Right cardiac atrium (tissue), 5 donors: ENCODE measurements around the gene DOCK4. TPM values are rescaled to one million over a fixed set of nuclear protein-coding genes. Genes with fewer than 3 reads are reported as not detected.

Experiments
- ATAC-seq, 2 donors: fragments of 200-7000 bp; cut with Tn5 transposase; one replicate each; pipeline versions ENCODE4 v1.8.0 to v1.9.1; 2020; ENCODE audit warnings: moderate library complexity in 2 of 2, mild to moderate bottlenecking in 1 of 2
- DNase-seq, 3 donors: peaks; one replicate each; pipeline ENCODE4 v3.0.0-alpha.2; 2020
- H3K27ac ChIP-seq: one replicate; pipeline ENCODE4 v1.5.1; 2013; ENCODE audit warnings: mild to moderate bottlenecking, low read length, control low read depth, moderate library complexity
- H3K27me3 ChIP-seq: one replicate; pipeline ENCODE4 v1.6.1; 2013; ENCODE audit not compliant: control insufficient read depth, insufficient read depth
- H3K4me1 ChIP-seq: one replicate; pipeline ENCODE4 v1.6.1; 2013; ENCODE audit warnings: low read length; ENCODE audit not compliant: control insufficient read depth, insufficient read depth
- H3K4me3 ChIP-seq: one replicate; pipeline ENCODE4 v1.5.1; 2013; ENCODE audit warnings: low read length, control low read depth
- H3K9me3 ChIP-seq: one replicate; pipeline ENCODE4 v1.6.1; 2013; ENCODE audit warnings: low read length; ENCODE audit not compliant: control insufficient read depth
- WGBS: extraction: QIAGEN DNeasy Blood & Tissue Kit; methylation state at CpG from one replicate; pipeline ENCODE4 v1.1.7; 2013; 5-methylcytosine and 5-hydroxymethylcytosine counted together
- intact Hi-C, 4 donors: fragments of 100-400 bp; cut with DNase I; formaldehyde crosslinking; loops; one replicate each; pipeline versions ENCODE4 v1.11.0 to v1.14.0; 2022 to 2023
- polyA plus RNA-seq: library from polyadenylated mRNA; stranded (reverse); fragments of 200-250 nt; gene quantifications from one replicate; pipeline ENCODE4 v1.2.3, GENCODE V29; 2013
- total RNA-seq, 4 donors: library from RNA; stranded (reverse); fragmentation: NEBNext Ultra II Directional; extraction: Animal tissue kit (Norgen Biotek cat#: 25700); gene quantifications; one replicate each; pipeline ENCODE4 v1.2.1, GENCODE V29; 2021
- donor health status: healthy with polysubstance abuse.
- donor health status: DM: no; HTN: yes; CAD: no.
- donor health status: DM: no; HTN: no; CAD: no.
- donor health status: DM: no; HTN: yes; CAD: no; lungs with severe emphysema.
- donor health status: DM: yes; HTN: yes; CAD: no.

Gene DOCK4
- total and polyA plus RNA-seq, 5 donors, result 5.7 to 19.9 (median 15.7) TPM

DNA sequence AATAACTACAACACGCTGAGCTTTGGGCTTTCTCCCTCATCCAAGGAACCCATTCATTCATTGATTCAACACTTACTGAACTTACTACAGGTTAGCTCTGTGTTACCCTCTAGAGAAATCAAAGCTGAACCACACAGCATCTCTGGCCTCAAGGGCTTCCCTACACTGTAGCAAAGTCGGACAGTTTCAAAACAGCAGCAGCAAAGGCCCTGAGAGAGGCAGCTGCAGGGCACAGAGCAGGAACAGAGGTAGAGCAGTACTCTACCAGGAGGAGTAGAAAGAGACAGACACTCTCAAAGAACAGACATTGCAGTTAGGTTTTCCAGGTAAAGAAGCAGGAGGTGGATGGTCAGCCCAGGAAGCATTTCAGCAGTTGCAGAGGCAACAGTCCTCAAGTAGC, 16.1 kb downstream of the DOCK4 start:
- intact Hi-C loops, result loop anchor here in 1 of 4 donors (10.0 kb wide), 1 partner anchor 105 kb away; no protein-coding TSS in a partner anchor
- ATAC-seq (no peak), DNase-seq (no peak)
- WGBS, result 94% methylated on average over 2 of the region's 2 CpGs
- Histone ChIP-seq H3K27ac (no peak overlapping the region), H3K9me3 (no peaks in the 10 kb centered on the region), H3K4me3 (no peak overlapping the region), H3K4me1 (peaks cover 4% of the 10 kb centered on the region), H3K27me3 (no peaks in the 10 kb centered on the region)

DNA sequence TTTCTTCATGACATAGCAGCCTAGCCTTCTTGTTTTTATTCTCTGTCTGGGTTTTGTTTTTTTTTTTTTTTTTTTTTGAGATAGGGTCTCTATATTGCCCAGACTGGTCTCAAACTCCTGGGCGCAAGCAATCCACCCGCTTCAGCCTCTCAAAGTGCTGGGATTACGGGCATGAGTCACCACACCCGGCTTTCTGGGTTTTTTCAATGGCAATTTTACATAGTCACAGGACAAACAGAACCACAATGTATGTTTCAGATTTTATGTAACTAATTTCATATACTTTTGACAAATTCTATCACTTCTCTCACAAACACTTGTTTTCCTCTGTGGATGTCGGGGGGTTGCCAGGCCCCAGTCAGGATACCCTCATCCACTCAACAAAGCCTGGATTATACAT, 16.5 kb downstream of the DOCK4 start:
- ATAC-seq (no peak), DNase-seq (peak in 1 of 3 donors; percentile 11)

DNA sequence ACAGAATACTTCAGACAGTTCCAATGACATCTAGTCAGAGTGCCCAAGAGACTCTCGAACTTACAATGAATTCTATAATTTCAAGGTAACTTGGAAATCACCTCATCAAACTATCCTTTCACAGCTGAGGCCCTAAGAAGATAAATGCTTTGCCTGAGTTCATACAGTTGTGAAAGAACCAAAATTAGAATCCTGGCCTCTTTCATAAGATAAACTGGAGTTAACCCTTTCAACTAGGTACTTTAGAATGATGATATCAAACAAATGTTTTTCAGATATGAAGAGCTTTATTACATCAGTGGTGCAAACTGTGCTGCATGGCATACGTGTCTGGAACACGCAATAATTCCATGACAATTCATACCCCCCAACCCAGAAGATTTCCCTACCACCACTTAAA, 17.9 kb downstream of the DOCK4 start:
- intact Hi-C loops, result no loop called here
- H3K27ac ChIP-seq, result no peak overlapping the region
- no peaks in the 10 kb centered on the region for H3K9me3 ChIP-seq
- no peak overlapping the region for H3K4me3 ChIP-seq
- H3K27me3 ChIP-seq, result no peaks in the 10 kb centered on the region
- peaks cover 10% of the 10 kb centered on the region for H3K4me1 ChIP-seq
- 87% methylated on average over 3 of the region's 3 CpGs for WGBS
- ATAC-seq, result no peak
- DNase-seq, result no peak

More for the DNA sequence above, 16.5 kb downstream of the DOCK4 start:
- H3K27ac ChIP-seq, result no peak overlapping the region
- H3K27me3 ChIP-seq, result no peaks in the 10 kb centered on the region
- intact Hi-C loops, result loop anchor here in 1 of 4 donors (10.0 kb wide), 1 partner anchor 105 kb away; no protein-coding TSS in a partner anchor
- peaks cover 4% of the 10 kb centered on the region for H3K4me1 ChIP-seq
- H3K9me3 ChIP-seq, result no peaks in the 10 kb centered on the region
- 98% methylated on average over 5 of the region's 5 CpGs for WGBS
- no peak overlapping the region for H3K4me3 ChIP-seq

DNA sequence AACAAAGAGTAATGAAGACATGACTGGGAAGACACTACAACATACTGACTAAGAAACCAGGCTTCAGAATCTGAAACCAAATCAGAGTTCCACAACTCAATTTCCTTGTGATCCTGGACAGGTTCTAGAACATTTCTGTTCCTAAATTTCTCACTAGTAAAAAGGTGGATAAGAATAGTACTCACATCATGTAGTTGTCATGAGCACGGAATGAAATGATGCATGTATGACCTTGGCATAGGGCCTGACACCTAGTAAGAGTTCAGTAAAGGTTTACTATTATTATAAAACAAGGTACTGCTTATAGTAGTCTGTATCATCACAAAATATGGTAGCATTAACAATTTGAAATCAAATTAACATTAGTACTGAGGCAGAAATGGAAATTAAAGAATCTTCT, 19.9 kb downstream of the DOCK4 start:
- Histone ChIP-seq H3K27me3 (no peaks in the 10 kb centered on the region), H3K4me3 (no peak overlapping the region), H3K27ac (no peak overlapping the region), H3K9me3 (no peaks in the 10 kb centered on the region), H3K4me1 (peaks cover 14% of the 10 kb centered on the region)
- DNase-seq (no peak), ATAC-seq (no peak)
- WGBS, result 73% methylated on average over 1 of the region's 1 CpG
- intact Hi-C loops, result no loop called here

DNA sequence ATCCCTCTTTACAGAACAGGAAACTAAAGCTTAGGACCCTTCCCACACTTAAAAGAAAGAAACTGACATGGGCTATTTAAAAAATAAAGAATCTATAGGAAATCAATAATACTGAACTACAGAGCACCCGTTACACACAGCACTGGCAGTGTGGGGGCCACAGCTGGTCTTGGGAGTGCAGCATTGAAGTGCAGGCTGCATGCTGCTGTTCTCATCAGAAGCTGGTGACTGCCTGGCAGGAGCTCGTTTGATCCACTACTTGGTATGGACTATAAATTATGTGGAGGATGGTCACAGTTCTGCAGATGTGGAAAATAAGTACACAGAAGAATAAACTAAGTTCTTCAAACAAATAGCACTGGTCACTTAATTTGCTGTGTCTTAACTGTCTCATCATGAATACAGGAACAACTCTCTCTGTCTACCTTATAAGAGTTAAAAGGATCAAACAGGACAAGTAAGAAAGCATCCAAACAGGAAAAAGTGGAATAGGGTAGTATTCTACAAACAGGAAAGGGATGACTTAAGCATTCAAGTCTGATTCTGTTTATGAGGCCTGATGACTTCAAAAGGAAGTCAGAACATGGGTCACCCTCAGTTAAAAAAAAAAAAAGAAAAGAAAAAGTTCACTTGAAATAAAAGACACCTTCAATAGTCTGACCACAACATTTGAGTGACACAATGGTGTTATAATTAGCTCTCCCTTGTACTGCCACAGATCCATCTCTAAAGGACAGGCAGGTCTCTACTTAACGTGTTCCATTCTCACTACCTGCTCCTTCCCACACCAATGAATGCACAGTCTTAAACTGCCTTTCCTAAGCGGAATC, 21.0 kb downstream of the DOCK4 start:
- H3K9me3 ChIP-seq, result no peaks in the 10 kb centered on the region
- intact Hi-C loops, result no loop called here
- DNase-seq (no peak), ATAC-seq (peak in 1 of 2 donors; percentile 44)
- peaks cover 14% of the 10 kb centered on the region for H3K4me1 ChIP-seq
- 61% methylated on average over 4 of the region's 4 CpGs for WGBS
- H3K27ac ChIP-seq, result peak overlapping the region; percentile 48
- H3K4me3 ChIP-seq, result no peak overlapping the region
- no peaks in the 10 kb centered on the region for H3K27me3 ChIP-seq

- Histone ChIP-seq H3K4me1 (peaks cover 16% of the 10 kb centered on the region), H3K4me3 (no peak overlapping the region), H3K9me3 (no peaks in the 10 kb centered on the region), H3K27ac (no peak overlapping the region), H3K27me3 (no peaks in the 10 kb centered on the region)
- whole genome bisulfite sequencing, result 89% methylated on average over 2 of the region's 2 CpGs
- no peak for DNase-seq
- no peak for ATAC-seq
- intact Hi-C loops, result no loop called here
Observed at GRCh38 chr7:112184455-112184854, 21.7 kb downstream of the DOCK4 start.

DNA sequence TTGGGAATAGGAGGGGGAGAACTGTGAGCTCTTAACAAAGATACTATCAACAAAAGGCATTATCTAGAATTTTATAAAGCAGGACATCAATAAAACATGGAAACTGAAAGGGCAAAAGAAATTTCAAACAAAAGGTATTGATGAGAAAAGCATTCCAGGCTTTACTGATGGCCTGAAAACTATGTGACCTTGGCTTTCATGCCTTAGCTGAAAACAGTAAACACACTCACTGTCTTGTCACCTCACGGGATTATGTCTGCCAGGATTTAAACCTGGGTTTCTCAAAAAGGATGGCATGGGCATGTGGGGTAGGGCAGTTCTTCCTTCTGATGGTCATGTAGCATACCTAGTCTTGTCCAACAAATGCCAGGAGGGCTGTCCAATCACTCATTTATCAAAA, 22.9 kb downstream of the DOCK4 start:
- WGBS, result 73% methylated on average over 1 of the region's 1 CpG
- Histone ChIP-seq H3K27me3 (no peaks in the 10 kb centered on the region), H3K4me1 (peaks cover 16% of the 10 kb centered on the region), H3K27ac (no peak overlapping the region), H3K9me3 (no peaks in the 10 kb centered on the region), H3K4me3 (no peak overlapping the region)
- DNase-seq, result no peak
- intact Hi-C loops, result no loop called here
- ATAC-seq, result no peak

DNA sequence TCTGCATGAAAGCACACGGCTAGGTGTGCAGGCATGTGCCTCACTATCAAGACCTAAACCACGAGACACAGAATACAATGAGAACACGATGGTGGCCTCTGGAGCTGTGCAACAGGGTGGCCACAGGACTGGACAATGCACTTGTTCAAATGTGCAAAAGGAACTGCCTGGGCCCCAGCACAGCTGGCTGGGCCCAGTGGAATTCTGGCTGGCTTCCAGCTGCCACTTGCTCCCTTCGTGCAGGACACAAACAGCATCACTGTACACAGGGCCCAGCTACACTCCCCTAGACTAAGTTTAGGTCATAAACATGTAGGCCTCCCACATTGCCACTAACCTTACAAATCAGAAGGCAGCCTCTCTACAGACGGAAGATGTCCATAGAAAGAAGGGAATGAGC, 23.4 kb downstream of the DOCK4 start:
- H3K4me3 ChIP-seq, result no peak overlapping the region
- WGBS, result 57% methylated on average over 5 of the region's 5 CpGs
- H3K4me1 ChIP-seq, result peaks cover 16% of the 10 kb centered on the region
- peak; percentile 46 to 77 (median 77) for DNase-seq
- peak; percentile 49 to 65 for ATAC-seq
- intact Hi-C loops, result no loop called here
- H3K9me3 ChIP-seq, result no peaks in the 10 kb centered on the region
- H3K27ac ChIP-seq, result peak overlapping the region; percentile 33
- no peaks in the 10 kb centered on the region for H3K27me3 ChIP-seq

GRCh38 chr7:112180223-112180622, 26.0 kb downstream of the DOCK4 start:
- ATAC-seq (peak in 1 of 2 donors; percentile 36), DNase-seq (no peak)
- intact Hi-C loops, result no loop called here
- H3K4me3 ChIP-seq, result no peak overlapping the region
- H3K27ac ChIP-seq, result no peak overlapping the region
- peaks cover 12% of the 10 kb centered on the region for H3K4me1 ChIP-seq
- H3K27me3 ChIP-seq, result no peaks in the 10 kb centered on the region
- 59% methylated on average over 4 of the region's 4 CpGs for WGBS
- H3K9me3 ChIP-seq, result no peaks in the 10 kb centered on the region

- no peak overlapping the region for H3K27ac ChIP-seq
- DNase-seq (no peak), ATAC-seq (no peak)
- no peaks in the 10 kb centered on the region for H3K27me3 ChIP-seq
- intact Hi-C loops, result no loop called here
- no peak overlapping the region for H3K4me3 ChIP-seq
- H3K4me1 ChIP-seq, result peaks cover 6% of the 10 kb centered on the region
- 91% methylated on average over 5 of the region's 5 CpGs for whole genome bisulfite sequencing
- H3K9me3 ChIP-seq, result no peaks in the 10 kb centered on the region
Observed at GRCh38 chr7:112176693-112177415, 29.3 kb downstream of the DOCK4 start.

GRCh38 chr7:112176241-112176640, 30.0 kb downstream of the DOCK4 start:
- DNase-seq, result no peak
- Histone ChIP-seq H3K4me3 (no peak overlapping the region), H3K27me3 (no peaks in the 10 kb centered on the region), H3K27ac (no peak overlapping the region), H3K9me3 (no peaks in the 10 kb centered on the region), H3K4me1 (peaks cover 6% of the 10 kb centered on the region)
- 91% methylated on average over 2 of the region's 2 CpGs for WGBS
- ATAC-seq, result no peak
- intact Hi-C loops, result no loop called here
